Measurements from ENCODE around the gene CASK. TPM values are rescaled to one million over a fixed set of nuclear protein-coding genes. Genes with fewer than 3 reads are reported as not detected.

Gene CASK
- total RNA-seq, 1 donor from 2014 or later: 43.0 TPM

GRCh38 chrX:41903544-41903943, 19.8 kb downstream of the CASK start:
- Mint-ChIP-seq H3K4me1 (ENCODE audit: unreplicated experiment) (peaks cover 10% of the 10 kb centered on the region), H3K4me3 (ENCODE audit: unreplicated experiment) (no peak overlapping the region), H3K36me3 (ENCODE audit: unreplicated experiment) (peaks cover 12% of the 10 kb centered on the region), H3K27me3 (ENCODE audit: unreplicated experiment) (no peaks in the 10 kb centered on the region), H3K9me3 (ENCODE audit: unreplicated experiment) (peaks cover 27% of the 10 kb centered on the region), H3K27ac (ENCODE audit: unreplicated experiment) (no peak overlapping the region)
- no peak for TF ChIP-seq CTCF (IDR thresholded peaks at IDR 0.05)
- DNase-seq (ENCODE audit: extremely low spot score, unreplicated experiment): no peak

GRCh38 chrX:41900321-41900720, 23.0 kb downstream of the CASK start:
- DNase-seq (ENCODE audit: extremely low spot score, unreplicated experiment): no peak
- no peaks in the 10 kb centered on the region for H3K27me3 Mint-ChIP-seq (ENCODE audit: unreplicated experiment)
- TF ChIP-seq CTCF (IDR thresholded peaks at IDR 0.05): no peak
- peaks cover 4% of the 10 kb centered on the region for H3K4me1 Mint-ChIP-seq (ENCODE audit: unreplicated experiment)
- no peak overlapping the region for H3K27ac Mint-ChIP-seq (ENCODE audit: unreplicated experiment)
- peaks cover 35% of the 10 kb centered on the region for H3K9me3 Mint-ChIP-seq (ENCODE audit: unreplicated experiment)
- no peak overlapping the region for H3K4me3 Mint-ChIP-seq (ENCODE audit: unreplicated experiment)
- H3K36me3 Mint-ChIP-seq (ENCODE audit: unreplicated experiment): peaks cover 12% of the 10 kb centered on the region

GRCh38 chrX:41895826-41896225, 27.5 kb downstream of the CASK start:
- no peak overlapping the region for H3K4me3 Mint-ChIP-seq (ENCODE audit: unreplicated experiment)
- no peak overlapping the region for H3K27ac Mint-ChIP-seq (ENCODE audit: unreplicated experiment)
- no peak for DNase-seq (ENCODE audit: extremely low spot score, unreplicated experiment)
- H3K4me1 Mint-ChIP-seq (ENCODE audit: unreplicated experiment): peaks cover 4% of the 10 kb centered on the region
- H3K9me3 Mint-ChIP-seq (ENCODE audit: unreplicated experiment): peaks cover 27% of the 10 kb centered on the region
- no peak for TF ChIP-seq CTCF (IDR thresholded peaks at IDR 0.05)
- H3K36me3 Mint-ChIP-seq (ENCODE audit: unreplicated experiment): peaks cover 7% of the 10 kb centered on the region
- no peaks in the 10 kb centered on the region for H3K27me3 Mint-ChIP-seq (ENCODE audit: unreplicated experiment)

GRCh38 chrX:41890026-41890423, 33.3 kb downstream of the CASK start:
- Mint-ChIP-seq H3K36me3 (ENCODE audit: unreplicated experiment) (no peaks in the 10 kb centered on the region), H3K9me3 (ENCODE audit: unreplicated experiment) (peaks cover 13% of the 10 kb centered on the region), H3K4me3 (ENCODE audit: unreplicated experiment) (no peak overlapping the region), H3K27ac (ENCODE audit: unreplicated experiment) (no peak overlapping the region), H3K27me3 (ENCODE audit: unreplicated experiment) (no peaks in the 10 kb centered on the region), H3K4me1 (ENCODE audit: unreplicated experiment) (peaks cover 8% of the 10 kb centered on the region)
- no peak for TF ChIP-seq CTCF (IDR thresholded peaks at IDR 0.05)
- DNase-seq (ENCODE audit: extremely low spot score, unreplicated experiment): no peak

GRCh38 chrX:41889317-41890025, 33.9 kb downstream of the CASK start:
- no peak for DNase-seq (ENCODE audit: extremely low spot score, unreplicated experiment)
- H3K9me3 Mint-ChIP-seq (ENCODE audit: unreplicated experiment): peaks cover 13% of the 10 kb centered on the region

More at GRCh38 chrX:41889317-41890025, 33.9 kb downstream of the CASK start:
- H3K4me1 Mint-ChIP-seq (ENCODE audit: unreplicated experiment): peaks cover 8% of the 10 kb centered on the region
- no peak for TF ChIP-seq CTCF (IDR thresholded peaks at IDR 0.05)
- H3K36me3 Mint-ChIP-seq (ENCODE audit: unreplicated experiment): no peaks in the 10 kb centered on the region
- H3K27ac Mint-ChIP-seq (ENCODE audit: unreplicated experiment): no peak overlapping the region
- no peaks in the 10 kb centered on the region for H3K27me3 Mint-ChIP-seq (ENCODE audit: unreplicated experiment)
- no peak overlapping the region for H3K4me3 Mint-ChIP-seq (ENCODE audit: unreplicated experiment)
